Endometrial microvascular endothelial cells (primary cell): Measurements from ENCODE around the gene SLC50A1. TPM values are rescaled to one million over a fixed set of nuclear protein-coding genes. Genes with fewer than 3 reads are reported as not detected.
"Not testable (repeated sequence)": the region's sequence is repeated elsewhere in the genome, so short reads cannot be mapped to it uniquely, and the experiment has no call there.

Experiments
- in situ Hi-C: cut with HindIII; loops from 2 replicates; pipeline ENCODE4 v1.10.0; 2017; ENCODE audit warnings: low sequenced_read_pairs, low pct_unique_long_range_greater_than_20kb; ENCODE audit errors: inconsistent ontology term
- total RNA-seq: library from RNA; depleted of rRNA; stranded (reverse); fragments of >200 nt; gene quantifications from one replicate; pipeline ENCODE4 v1.2.3, GENCODE V29; 2015; ENCODE audit errors: inconsistent ontology term

SLC50A1 gene
- total RNA-seq, 1 donor from 2014 or later: 47.1 TPM

DNA sequence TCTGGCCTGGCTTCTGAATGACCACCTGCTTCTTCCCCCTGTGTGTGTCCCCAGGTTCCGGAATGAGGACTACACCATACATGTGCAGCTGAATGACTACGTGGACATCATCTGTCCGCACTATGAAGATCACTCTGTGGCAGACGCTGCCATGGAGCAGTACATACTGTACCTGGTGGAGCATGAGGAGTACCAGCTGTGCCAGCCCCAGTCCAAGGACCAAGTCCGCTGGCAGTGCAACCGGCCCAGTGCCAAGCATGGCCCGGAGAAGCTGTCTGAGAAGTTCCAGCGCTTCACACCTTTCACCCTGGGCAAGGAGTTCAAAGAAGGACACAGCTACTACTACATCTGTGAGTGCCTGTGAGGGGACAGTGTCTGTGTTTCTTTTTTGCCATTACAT lies 4.4 kb upstream of the SLC50A1 start:
- in situ Hi-C loops: no loop called here

GRCh38 chr1:155131856-155132255 lies 3.8 kb upstream of the SLC50A1 start:
- in situ Hi-C loops: no loop called here

- in situ Hi-C loops: no loop called here
Observed at GRCh38 chr1:155133799-155134281, 1.8 kb upstream of the SLC50A1 start.

GRCh38 chr1:155134322-155134721 lies 1.3 kb upstream of the SLC50A1 start:
- in situ Hi-C loops: no loop called here

- in situ Hi-C loops: no loop called here
Observed at GRCh38 chr1:155134880-155135414, 705 bp upstream of the SLC50A1 start.

GRCh38 chr1:155136748-155137147 lies 1.1 kb downstream of the SLC50A1 start:
- in situ Hi-C loops: no loop called here

- in situ Hi-C loops: no loop called here
Observed at GRCh38 chr1:155137154-155137949, 1.7 kb downstream of the SLC50A1 start.

GRCh38 chr1:155139895-155140629 lies 4.4 kb downstream of the SLC50A1 start, which contains the start of gene DPM3:
TSS of gene DPM3 (minus strand) at chr1:155140531. CDS start at chr1:155140240, 291 bp downstream.
- in situ Hi-C loops: no loop called here

DNA sequence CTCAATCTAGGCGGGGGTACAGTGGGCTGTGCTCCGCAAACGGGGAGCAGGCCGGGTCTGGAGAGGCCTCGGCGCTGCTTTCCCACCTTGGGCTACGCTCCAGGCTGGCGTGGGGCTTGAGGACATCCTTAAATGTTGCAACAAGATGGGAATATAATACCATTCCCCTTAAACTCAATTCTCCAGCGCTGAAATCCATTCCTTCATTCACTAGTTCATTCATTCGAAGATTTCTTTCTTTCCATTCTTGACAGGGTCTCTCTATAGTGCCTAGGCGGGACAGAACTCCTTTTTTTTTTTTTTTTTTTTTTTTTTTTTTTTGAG lies 4.9 kb downstream of the SLC50A1 start:
- in situ Hi-C loops: no loop called here

DNA sequence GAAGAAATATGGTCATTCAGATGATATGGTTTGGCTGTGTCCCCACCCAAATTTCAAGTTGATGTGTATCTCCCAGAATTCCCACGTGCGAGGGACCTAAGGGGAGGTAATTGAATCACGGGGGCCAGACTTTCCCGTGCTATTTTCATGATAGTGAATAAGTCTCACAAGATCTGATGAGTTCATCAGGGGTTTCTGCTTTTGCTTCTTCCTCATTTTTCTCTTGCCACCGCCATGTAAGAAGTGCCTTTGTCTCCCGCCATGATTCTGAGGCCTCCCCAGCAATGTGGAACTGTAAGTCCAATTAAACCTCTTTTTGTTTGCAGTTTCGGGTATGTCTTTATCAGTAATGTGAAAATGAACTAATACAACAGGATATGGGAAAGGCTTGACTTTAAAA lies 6.1 kb downstream of the SLC50A1 start:
- in situ Hi-C loops: no loop called here

GRCh38 chr1:155145491-155145890 lies 9.8 kb downstream of the SLC50A1 start:
- in situ Hi-C loops: no loop called here

GRCh38 chr1:155155996-155156643 lies 20.5 kb downstream of the SLC50A1 start:
- in situ Hi-C loops: not testable (repeated sequence)

DNA sequence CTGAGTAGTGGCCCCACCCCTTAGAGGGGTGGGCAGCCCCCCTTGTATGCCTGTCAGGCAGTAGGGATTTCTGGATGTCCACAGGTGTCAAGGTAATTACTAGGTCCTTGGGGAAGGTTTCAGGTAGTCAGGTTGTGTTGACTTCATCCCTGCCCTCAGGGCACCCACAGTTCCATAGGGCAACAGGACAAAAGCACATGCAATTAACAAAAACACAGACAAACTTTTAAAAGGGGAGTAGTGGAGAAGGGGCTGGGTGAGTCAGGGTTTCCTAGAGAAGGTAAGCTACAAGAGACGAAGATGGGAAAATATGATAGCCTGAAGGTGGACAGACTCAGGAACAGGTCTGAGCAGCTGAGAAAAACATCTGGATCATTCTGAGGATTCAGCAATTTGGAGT lies 23.3 kb downstream of the SLC50A1 start:
- in situ Hi-C loops: no loop called here

- in situ Hi-C loops: no loop called here
Observed at GRCh38 chr1:155160128-155160527, 24.5 kb downstream of the SLC50A1 start.

GRCh38 chr1:155162631-155163030 lies 27.0 kb downstream of the SLC50A1 start:
- in situ Hi-C loops: not testable (repeated sequence)

- in situ Hi-C loops: not testable (repeated sequence)
Observed at GRCh38 chr1:155163785-155164184, 28.1 kb downstream of the SLC50A1 start.

- in situ Hi-C loops: not testable (repeated sequence)
Observed at GRCh38 chr1:155164625-155165024, 29.0 kb downstream of the SLC50A1 start.

GRCh38 chr1:155166051-155166470 lies 30.4 kb downstream of the SLC50A1 start:
- in situ Hi-C loops: no loop called here

DNA sequence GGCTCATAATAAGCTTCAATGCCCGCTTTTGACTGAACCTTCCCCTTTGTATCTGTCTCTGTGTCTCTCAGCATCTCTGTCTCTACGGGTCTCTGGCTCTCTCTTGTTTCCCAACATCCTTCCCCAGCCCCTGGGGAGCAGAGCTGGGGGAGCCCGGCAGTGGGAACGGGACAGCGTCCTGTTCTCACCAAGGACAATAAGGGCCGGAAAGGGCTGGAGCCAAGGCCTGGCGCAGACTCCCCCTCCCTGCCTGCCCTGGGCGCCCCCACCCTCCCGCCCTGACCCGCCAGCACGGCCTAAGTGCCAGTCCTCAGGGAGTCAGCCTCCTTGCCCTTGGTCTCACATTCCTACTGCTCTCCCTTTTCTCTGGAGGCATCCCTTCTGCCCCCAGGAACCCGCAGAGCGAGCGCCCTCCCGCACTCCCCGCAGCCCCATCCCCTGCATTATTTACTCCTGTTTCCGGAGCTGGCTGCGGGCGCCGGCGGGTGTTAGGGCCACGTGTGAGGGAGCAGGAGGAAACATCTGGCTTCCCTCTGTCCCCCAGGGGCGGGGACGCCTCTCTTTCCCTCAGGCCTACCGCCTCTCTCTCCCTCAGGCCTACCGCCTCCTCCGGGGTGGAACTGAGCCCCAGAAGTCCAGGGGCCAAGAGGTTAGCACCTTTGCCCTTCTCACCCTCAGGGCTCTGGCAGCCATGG lies 31.0 kb downstream of the SLC50A1 start:
- in situ Hi-C loops: no loop called here
